ENCODE measurements around the gene RAP2B. TPM values are rescaled to one million over a fixed set of nuclear protein-coding genes. Genes with fewer than 3 reads are reported as not detected.

The RAP2B gene
- total and polyA plus RNA-seq, 3 experiments from 2014 or later = 17.8 to 20.3 (median 18.3) TPM

DNA sequence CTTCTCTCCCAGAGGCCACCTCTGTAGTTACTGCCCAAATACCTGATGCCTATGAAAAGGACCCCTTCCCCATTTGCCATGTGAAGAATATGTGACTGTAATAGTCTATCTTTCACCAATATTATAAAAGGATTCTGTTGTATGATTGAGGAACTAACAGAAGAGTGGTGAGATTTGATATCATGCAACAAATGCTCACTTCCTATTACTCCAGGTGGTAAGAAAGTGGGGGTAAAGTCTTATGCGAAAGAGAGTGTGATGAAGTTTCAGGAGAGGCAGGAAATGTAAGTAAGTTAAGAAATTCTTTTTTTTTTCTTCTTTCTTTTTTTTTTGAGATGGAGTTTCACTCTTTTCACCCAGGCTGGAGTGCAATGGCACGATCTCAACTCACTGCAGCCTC is 24.4 kb upstream of the RAP2B start:
- ChIA-PET CTCF (no interaction called here), POLR2A (no interaction called here)
- H3K27ac Mint-ChIP-seq = no peak overlapping the region

DNA sequence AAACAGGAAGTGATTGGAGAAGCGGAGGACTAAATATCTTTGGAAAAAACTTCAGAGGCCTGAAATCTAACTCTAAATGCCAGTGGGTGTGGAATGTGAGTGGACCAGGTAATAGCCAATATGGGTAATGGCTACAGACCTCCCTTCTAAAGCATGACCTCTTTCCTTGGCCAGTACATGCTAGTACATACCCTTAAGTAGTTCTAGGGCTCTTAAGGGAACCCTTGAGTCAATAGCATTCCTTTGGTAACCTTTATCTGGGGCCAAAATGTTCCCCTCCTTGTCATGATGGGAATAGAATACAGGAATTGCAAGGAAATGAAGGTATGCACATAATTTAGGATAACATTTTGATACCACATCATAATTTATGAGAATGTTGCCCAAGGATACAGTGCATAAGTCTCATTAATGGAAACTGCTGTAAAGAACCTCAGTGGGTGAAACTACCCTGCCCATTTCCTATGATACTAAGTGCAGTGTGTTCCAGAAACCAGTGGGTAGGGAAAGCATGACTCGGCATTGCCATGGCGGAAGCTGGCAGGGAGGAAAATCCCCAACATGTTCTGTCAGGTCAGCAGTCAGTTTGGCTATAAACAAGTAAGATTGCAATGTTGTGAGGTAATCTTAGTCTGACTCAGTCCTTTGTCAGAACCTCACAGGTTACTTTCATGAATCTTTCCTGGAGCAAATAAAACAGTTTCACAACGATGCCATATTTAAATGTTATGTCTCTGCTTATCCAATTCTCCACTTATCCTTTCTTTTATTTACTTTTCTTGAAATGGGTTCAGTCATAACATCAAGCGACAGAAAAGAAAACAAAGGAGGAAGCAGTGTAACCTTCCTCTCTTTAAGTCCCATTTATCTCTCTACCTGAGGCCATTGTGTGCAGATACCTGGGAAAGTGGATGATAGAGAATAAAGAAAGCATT is 23.5 kb upstream of the RAP2B start:
- no peaks in the 10 kb centered on the region for H3K27me3 ChIP-seq (ENCODE audit: insufficient read depth, low read length, poor library complexity, severe bottlenecking)
- peaks cover 12 to 17% (median 14%) of the 10 kb centered on the region in 3 donors for H3K4me1 Mint-ChIP-seq
- H3K36me3 Mint-ChIP-seq = no peaks in the 10 kb centered on the region
- no peak overlapping the region for H3K4me3 ChIP-seq (ENCODE audit: low read length)
- H3K27ac Mint-ChIP-seq = no peak overlapping the region
- H3K9me3 Mint-ChIP-seq = no peaks in the 10 kb centered on the region
- no peak overlapping the region for H3K27ac ChIP-seq (ENCODE audit: low read depth, low read length)
- CTCF ChIA-PET = no interaction called here
- H3K4me3 Mint-ChIP-seq = no peak overlapping the region
- H3K9me3 ChIP-seq (ENCODE audit: low read length) = no peaks in the 10 kb centered on the region
- POLR2A ChIA-PET = no interaction called here
- H3K4me1 ChIP-seq (ENCODE audit: insufficient read depth, low read length) = no peaks in the 10 kb centered on the region
- H3K27me3 Mint-ChIP-seq = peaks cover 4 to 15% of the 10 kb centered on the region in 2 donors
- DNase-seq = no peak
- H3K36me3 ChIP-seq (ENCODE audit: insufficient read depth, low read length) = no peaks in the 10 kb centered on the region

More for the DNA sequence above, 24.4 kb upstream of the RAP2B start:
- no peak for DNase-seq
- Mint-ChIP-seq H3K27me3 (peaks cover 4 to 15% of the 10 kb centered on the region in 2 donors), H3K9me3 (no peaks in the 10 kb centered on the region), H3K4me1 (peaks cover 12 to 17% (median 14%) of the 10 kb centered on the region in 3 donors), H3K36me3 (no peaks in the 10 kb centered on the region), H3K4me3 (no peak overlapping the region)
- Histone ChIP-seq H3K27ac (ENCODE audit: low read depth, low read length) (no peak overlapping the region), H3K4me3 (ENCODE audit: low read length) (no peak overlapping the region), H3K9me3 (ENCODE audit: low read length) (no peaks in the 10 kb centered on the region), H3K27me3 (ENCODE audit: insufficient read depth, low read length, poor library complexity, severe bottlenecking) (no peaks in the 10 kb centered on the region), H3K36me3 (ENCODE audit: insufficient read depth, low read length) (no peaks in the 10 kb centered on the region), H3K4me1 (ENCODE audit: insufficient read depth, low read length) (no peaks in the 10 kb centered on the region)

DNA sequence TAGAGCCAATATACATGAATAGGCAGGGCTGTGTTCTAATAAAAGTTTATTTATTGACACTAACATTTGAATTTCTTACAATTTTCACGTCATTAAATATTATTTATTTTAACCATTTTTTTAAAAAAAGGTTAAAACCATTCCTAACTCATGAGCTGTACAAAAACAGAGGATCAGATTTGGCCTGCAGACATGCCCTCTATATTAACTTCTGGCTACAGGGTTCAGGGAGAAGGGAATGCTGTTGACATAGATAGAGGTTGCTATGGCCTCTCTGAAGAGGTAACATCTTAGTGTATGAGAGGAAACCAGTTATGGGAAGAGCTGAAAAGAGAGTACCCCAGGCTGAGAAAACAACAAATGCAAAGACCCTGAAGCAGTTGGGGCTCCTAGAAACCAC is 19.1 kb upstream of the RAP2B start:
- Mint-ChIP-seq H3K36me3 (no peaks in the 10 kb centered on the region), H3K9me3 (no peaks in the 10 kb centered on the region), H3K27me3 (no peaks in the 10 kb centered on the region), H3K4me1 (peaks cover 16 to 23% (median 17%) of the 10 kb centered on the region in 3 donors), H3K27ac (no peak overlapping the region), H3K4me3 (no peak overlapping the region)
- DNase-seq = no peak
- no peaks in the 10 kb centered on the region for H3K4me1 ChIP-seq (ENCODE audit: insufficient read depth, low read length)
- ChIA-PET CTCF (interaction anchor here (1.4 kb wide), 1 partner anchor 18 kb away, joined by 3 read pairs; no protein-coding TSS in a partner anchor), POLR2A (no interaction called here)
- no peaks in the 10 kb centered on the region for H3K36me3 ChIP-seq (ENCODE audit: insufficient read depth, low read length)
- H3K27ac ChIP-seq (ENCODE audit: low read depth, low read length) = no peak overlapping the region
- H3K9me3 ChIP-seq (ENCODE audit: low read length) = no peaks in the 10 kb centered on the region
- no peak overlapping the region for H3K4me3 ChIP-seq (ENCODE audit: low read length)
- no peaks in the 10 kb centered on the region for H3K27me3 ChIP-seq (ENCODE audit: insufficient read depth, low read length, poor library complexity, severe bottlenecking)

DNA sequence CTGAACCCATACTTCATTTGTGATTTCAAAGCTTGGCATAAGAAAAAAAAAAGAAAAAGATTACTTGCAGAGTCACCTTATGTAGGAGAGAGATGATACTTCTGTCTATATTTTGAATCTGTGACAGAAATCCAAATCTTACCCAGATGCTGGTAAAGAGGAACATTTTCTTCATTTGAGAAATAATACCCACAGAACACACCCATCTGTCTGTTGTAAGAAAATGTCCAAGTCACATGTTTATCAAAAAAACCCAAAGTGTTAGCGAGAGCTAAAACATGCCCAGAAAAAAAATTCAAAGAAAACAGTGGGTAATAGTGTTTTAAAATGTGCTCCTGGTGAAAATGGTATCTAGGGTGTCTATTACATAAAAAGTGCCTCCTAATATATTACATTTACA is 18.0 kb upstream of the RAP2B start:
- no peak overlapping the region for H3K4me3 ChIP-seq (ENCODE audit: low read length)
- DNase-seq = no peak
- H3K4me1 ChIP-seq (ENCODE audit: insufficient read depth, low read length) = no peaks in the 10 kb centered on the region
- no peak overlapping the region for H3K27ac Mint-ChIP-seq
- H3K27me3 Mint-ChIP-seq = no peaks in the 10 kb centered on the region
- H3K9me3 ChIP-seq (ENCODE audit: low read length) = no peaks in the 10 kb centered on the region
- no peaks in the 10 kb centered on the region for H3K36me3 ChIP-seq (ENCODE audit: insufficient read depth, low read length)
- peaks cover 15 to 23% (median 16%) of the 10 kb centered on the region in 3 donors for H3K4me1 Mint-ChIP-seq
- no peaks in the 10 kb centered on the region for H3K27me3 ChIP-seq (ENCODE audit: insufficient read depth, low read length, poor library complexity, severe bottlenecking)
- H3K36me3 Mint-ChIP-seq = no peaks in the 10 kb centered on the region
- ChIA-PET CTCF (no interaction called here), POLR2A (interaction anchor here (0.6 kb wide), 1 partner anchor 454 kb away, joined by 3 read pairs; no protein-coding TSS in a partner anchor)
- no peaks in the 10 kb centered on the region for H3K9me3 Mint-ChIP-seq
- no peak overlapping the region for H3K27ac ChIP-seq (ENCODE audit: low read depth, low read length)
- H3K4me3 Mint-ChIP-seq = no peak overlapping the region

DNA sequence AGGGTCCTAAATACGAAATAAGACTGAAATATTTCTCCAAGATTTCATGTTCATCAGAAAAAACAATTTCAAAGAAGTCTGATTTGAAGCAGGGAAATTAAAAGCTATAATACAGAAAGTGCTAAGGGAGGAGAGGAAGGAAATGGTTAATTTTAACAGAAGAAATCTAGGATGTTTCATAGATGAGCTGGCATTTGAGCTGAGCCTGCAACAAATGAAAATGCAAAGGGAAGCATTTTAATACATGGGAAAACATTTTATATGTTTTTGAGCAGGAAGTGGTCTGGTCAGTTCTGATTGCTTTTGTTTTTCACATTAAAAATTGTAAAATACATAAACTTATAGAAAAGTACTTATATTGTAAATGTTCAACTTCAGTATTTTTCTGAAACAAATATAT is 17.2 kb upstream of the RAP2B start:
- no peaks in the 10 kb centered on the region for H3K27me3 Mint-ChIP-seq
- ChIA-PET CTCF (interaction anchor here (1.3 kb wide), 1 partner anchor 16 kb away, joined by 5 read pairs; the partner anchor contains the start of gene RAP2B), POLR2A (no interaction called here)
- no peak for DNase-seq
- peaks cover 15 to 23% (median 16%) of the 10 kb centered on the region in 3 donors for H3K4me1 Mint-ChIP-seq
- Histone ChIP-seq H3K27ac (ENCODE audit: low read depth, low read length) (no peak overlapping the region), H3K27me3 (ENCODE audit: insufficient read depth, low read length, poor library complexity, severe bottlenecking) (no peaks in the 10 kb centered on the region), H3K36me3 (ENCODE audit: insufficient read depth, low read length) (no peaks in the 10 kb centered on the region), H3K4me3 (ENCODE audit: low read length) (no peak overlapping the region), H3K9me3 (ENCODE audit: low read length) (no peaks in the 10 kb centered on the region), H3K4me1 (ENCODE audit: insufficient read depth, low read length) (no peaks in the 10 kb centered on the region)
- H3K27ac Mint-ChIP-seq = no peak overlapping the region
- H3K36me3 Mint-ChIP-seq = no peaks in the 10 kb centered on the region
- H3K4me3 Mint-ChIP-seq = no peak overlapping the region
- no peaks in the 10 kb centered on the region for H3K9me3 Mint-ChIP-seq

DNA sequence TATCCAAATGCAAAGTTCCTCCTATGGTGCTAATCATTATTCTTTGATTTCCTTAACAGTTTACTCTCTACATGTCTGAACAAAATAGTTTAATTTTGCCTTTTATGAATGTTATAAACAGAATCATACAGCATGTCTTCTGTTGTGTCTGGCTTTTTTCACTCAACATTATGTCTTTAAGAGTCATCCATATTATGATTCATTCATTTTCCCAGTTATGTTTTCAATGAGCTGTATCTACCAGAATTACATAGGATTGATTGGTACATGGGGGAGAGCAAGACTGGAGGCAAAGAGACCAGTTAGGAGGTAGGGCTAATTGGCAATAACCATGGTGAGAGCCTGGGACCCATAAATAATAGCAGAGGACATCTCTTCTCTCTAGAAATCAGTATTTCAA is 16.6 kb upstream of the RAP2B start:
- Histone ChIP-seq H3K36me3 (ENCODE audit: insufficient read depth, low read length) (no peaks in the 10 kb centered on the region), H3K9me3 (ENCODE audit: low read length) (no peaks in the 10 kb centered on the region), H3K27ac (ENCODE audit: low read depth, low read length) (no peak overlapping the region), H3K27me3 (ENCODE audit: insufficient read depth, low read length, poor library complexity, severe bottlenecking) (no peaks in the 10 kb centered on the region), H3K4me1 (ENCODE audit: insufficient read depth, low read length) (no peaks in the 10 kb centered on the region), H3K4me3 (ENCODE audit: low read length) (no peak overlapping the region)
- CTCF ChIA-PET = interaction anchor here (1.3 kb wide), 1 partner anchor 16 kb away, joined by 5 read pairs; the partner anchor contains the start of gene RAP2B
- Mint-ChIP-seq H3K27ac (peak overlapping the region in 2 of 8 donors; percentile 23 to 54), H3K4me3 (no peak overlapping the region), H3K4me1 (peaks cover 13 to 20% (median 13%) of the 10 kb centered on the region in 3 donors), H3K27me3 (no peaks in the 10 kb centered on the region), H3K36me3 (no peaks in the 10 kb centered on the region), H3K9me3 (no peaks in the 10 kb centered on the region)
- POLR2A ChIA-PET = no interaction called here
- DNase-seq = no peak

DNA sequence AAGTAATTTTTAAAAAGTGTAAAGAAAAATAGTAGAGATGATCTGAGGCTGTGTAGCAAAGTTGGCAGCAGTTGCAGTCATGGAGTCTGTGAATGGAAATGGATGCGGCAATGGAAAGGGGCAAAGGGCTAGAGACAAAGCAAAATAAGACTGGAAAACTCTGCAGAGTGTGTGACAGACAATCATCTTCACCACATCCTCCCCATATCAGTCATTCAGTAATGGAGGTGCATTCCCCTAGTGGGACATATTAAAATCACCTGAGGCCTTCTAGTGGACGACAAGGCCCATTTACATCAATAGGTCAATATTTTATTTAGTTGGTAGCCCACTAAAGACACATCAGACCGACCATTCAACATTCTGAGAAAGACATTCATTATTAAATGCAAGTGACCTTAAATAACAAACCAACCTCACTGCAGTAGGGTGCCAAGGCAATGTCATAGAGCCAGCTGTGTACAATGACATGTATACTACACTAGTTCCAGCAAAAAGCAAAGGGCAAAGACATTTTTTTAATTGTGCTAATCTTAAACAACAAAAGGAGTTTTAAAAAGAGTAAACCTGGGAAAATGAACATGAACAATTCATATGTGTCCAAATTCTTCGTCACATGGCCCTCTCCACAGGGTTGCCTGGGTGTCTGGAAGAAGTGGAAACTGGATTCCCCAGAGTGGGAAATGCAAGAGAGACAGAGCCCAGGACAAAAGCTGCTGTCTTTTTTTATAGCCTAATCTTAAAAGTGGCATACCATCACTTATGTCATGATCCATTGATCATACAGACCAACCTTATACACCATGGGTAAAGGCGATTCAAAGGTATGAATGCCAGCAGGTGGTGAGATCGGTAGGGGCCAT is 15.6 kb upstream of the RAP2B start:
- POLR2A ChIA-PET = no interaction called here
- Mint-ChIP-seq H3K4me1 (peaks cover 6 to 11% (median 7%) of the 10 kb centered on the region in 3 donors), H3K9me3 (no peaks in the 10 kb centered on the region), H3K4me3 (no peak overlapping the region), H3K27ac (no peak overlapping the region), H3K27me3 (no peaks in the 10 kb centered on the region), H3K36me3 (no peaks in the 10 kb centered on the region)
- Histone ChIP-seq H3K4me3 (ENCODE audit: low read length) (no peak overlapping the region), H3K36me3 (ENCODE audit: insufficient read depth, low read length) (no peaks in the 10 kb centered on the region), H3K4me1 (ENCODE audit: insufficient read depth, low read length) (no peaks in the 10 kb centered on the region), H3K27me3 (ENCODE audit: insufficient read depth, low read length, poor library complexity, severe bottlenecking) (no peaks in the 10 kb centered on the region), H3K9me3 (ENCODE audit: low read length) (no peaks in the 10 kb centered on the region), H3K27ac (ENCODE audit: low read depth, low read length) (no peak overlapping the region)
- CTCF ChIA-PET = no interaction called here
- no peak for DNase-seq

DNA sequence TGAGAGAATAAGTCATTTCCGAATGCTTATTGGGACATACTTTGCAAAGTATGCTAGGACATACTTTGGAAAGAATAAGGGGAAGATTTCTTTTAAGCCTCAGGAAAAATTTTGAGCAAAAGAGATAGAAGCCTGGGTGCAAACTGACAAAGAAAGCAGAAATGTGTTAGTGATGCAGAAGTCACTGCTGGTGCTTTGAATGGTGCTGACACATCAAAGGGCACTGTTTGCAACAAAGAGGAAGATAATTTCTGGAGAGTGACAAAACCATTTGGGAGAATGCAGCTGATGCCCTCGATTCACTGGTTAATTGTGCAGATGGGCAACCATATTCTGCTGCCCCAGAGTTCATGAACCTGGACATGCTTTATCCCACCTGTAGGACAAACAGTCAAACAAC is 11.0 kb upstream of the RAP2B start:
- H3K4me1 Mint-ChIP-seq = no peaks in the 10 kb centered on the region

More for the DNA sequence above, 11.0 kb upstream of the RAP2B start:
- Mint-ChIP-seq H3K9me3 (no peaks in the 10 kb centered on the region), H3K27ac (no peak overlapping the region), H3K27me3 (no peaks in the 10 kb centered on the region), H3K4me3 (no peak overlapping the region), H3K36me3 (no peaks in the 10 kb centered on the region)
- Histone ChIP-seq H3K27me3 (ENCODE audit: insufficient read depth, low read length, poor library complexity, severe bottlenecking) (no peaks in the 10 kb centered on the region), H3K27ac (ENCODE audit: low read depth, low read length) (no peak overlapping the region), H3K4me1 (ENCODE audit: insufficient read depth, low read length) (no peaks in the 10 kb centered on the region), H3K4me3 (ENCODE audit: low read length) (no peak overlapping the region), H3K36me3 (ENCODE audit: insufficient read depth, low read length) (no peaks in the 10 kb centered on the region), H3K9me3 (ENCODE audit: low read length) (no peaks in the 10 kb centered on the region)
- ChIA-PET POLR2A (no interaction called here), CTCF (interaction anchor here (1.5 kb wide), 1 partner anchor 10 kb away, joined by 5 read pairs; no protein-coding TSS in a partner anchor)
- DNase-seq = no peak

Measured in CD8-positive, alpha-beta memory T cell (primary cell).